GM20000 (cell line): Measurements from ENCODE around the gene C9orf78.

Source experiments
- DNase-seq: peaks from one replicate; pipeline ENCODE4 v3.0.0; 2012; ENCODE audit warnings: low spot score
- CTCF ChIP-seq: IDR thresholded peaks from 2 replicates; pipeline ENCODE4 v1.5.1; 2012; ENCODE audit warnings: mild to moderate bottlenecking, control low read depth; ENCODE audit errors: extremely low read depth, missing control alignments

Gene C9orf78

GRCh38 chr9:129878291-129878690 is 43.2 kb upstream of the C9orf78 start:
- TF ChIP-seq CTCF, result no peak
- DNase-seq, result no peak

- no peak for DNase-seq
Observed at GRCh38 chr9:129876815-129877214, 41.7 kb upstream of the C9orf78 start.

GRCh38 chr9:129875687-129876395 is 40.8 kb upstream of the C9orf78 start:
- TF ChIP-seq CTCF, result no peak
- DNase-seq, result no peak

More at GRCh38 chr9:129876815-129877214, 41.7 kb upstream of the C9orf78 start:
- TF ChIP-seq CTCF, result no peak

DNA sequence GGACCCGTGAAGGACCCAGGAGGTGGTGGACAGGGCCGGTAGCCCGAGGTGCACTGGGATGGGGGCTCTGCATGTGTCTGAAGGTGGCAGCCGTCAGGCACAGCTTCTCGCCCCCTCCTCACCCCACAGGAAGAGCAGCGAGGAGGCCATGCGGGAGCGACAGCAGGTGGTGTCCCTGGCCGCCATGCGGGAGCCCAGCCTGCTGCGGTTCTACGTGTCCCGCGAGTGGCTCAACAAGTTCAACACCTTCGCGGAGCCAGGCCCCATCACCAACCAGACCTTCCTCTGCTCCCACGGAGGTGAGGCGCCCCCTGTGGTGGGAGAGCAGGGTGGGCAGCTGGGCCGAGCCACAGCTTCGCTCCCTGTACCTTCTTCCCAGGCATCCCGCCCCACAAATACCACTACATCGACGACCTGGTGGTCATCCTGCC is 40.1 kb upstream of the C9orf78 start:
- TF ChIP-seq CTCF, result no peak
- no peak for DNase-seq

GRCh38 chr9:129874261-129875101 is 39.4 kb upstream of the C9orf78 start:
- TF ChIP-seq CTCF, result no peak
- no peak for DNase-seq

DNA sequence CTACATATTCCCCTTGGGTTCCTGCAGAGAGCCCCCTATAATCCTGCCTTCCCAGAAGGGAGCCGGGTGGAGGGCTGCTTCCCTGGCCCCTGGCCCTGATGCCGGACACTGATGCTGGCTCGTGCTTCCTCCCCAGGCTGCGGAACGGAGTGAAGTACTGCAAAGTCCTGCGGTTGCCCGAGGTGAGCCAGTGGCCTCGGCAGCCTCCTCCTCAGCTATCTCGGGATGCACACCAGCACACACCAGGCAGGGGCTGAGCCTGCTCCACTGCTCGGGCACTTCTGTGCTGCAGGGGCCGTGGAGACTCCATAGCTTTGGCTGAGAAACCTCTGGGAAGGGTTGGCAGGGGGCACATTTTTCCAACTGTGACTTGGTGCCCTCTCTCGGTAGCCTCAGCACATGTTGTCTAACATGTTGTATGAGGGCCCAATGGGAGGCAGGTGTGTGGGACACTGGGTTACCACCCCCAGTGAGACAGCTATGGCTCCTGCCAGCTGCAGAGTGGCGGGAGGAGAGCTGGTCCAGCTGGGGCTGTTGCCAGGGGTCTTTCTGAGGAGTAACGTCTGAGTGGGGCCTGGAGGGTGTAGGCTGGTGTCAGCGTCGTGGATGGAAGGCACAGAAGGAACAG is 38.6 kb upstream of the C9orf78 start:
- TF ChIP-seq CTCF, result no peak
- no peak for DNase-seq

DNA sequence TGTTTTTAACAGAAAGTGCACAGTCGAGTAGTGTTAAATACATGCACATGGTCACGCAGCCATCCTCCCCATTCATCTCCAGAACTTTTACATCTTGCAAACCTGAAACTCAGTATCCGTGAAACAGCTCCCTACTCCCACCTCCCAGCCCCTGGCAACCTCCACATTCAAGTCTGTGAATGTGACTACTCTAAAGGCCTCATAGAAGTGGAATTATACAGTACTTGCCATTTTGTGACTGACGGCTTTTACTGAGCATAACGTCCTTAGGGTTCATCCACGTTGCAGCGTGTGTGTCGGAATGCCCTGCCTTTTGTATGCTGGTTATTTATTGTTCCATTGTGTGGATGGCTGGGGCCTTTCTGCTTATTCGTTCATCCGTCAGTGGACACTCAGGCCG is 36.0 kb upstream of the C9orf78 start:
- no peak for TF ChIP-seq CTCF
- DNase-seq, result no peak
